SU-DHL-6 (cell line): Measurements from ENCODE around the gene DPPA3.

Experiments
- EZH2phosphoT487 ChIP-seq: fragments of 200-600 bp; sonication (generic), shearing (Covaris generic); conservative IDR thresholded peaks from 2 replicates; pipeline ENCODE4 v1.6.1; 2018; ENCODE audit warnings: mild to moderate bottlenecking, antibody characterized with exemption, low read length, moderate library complexity, mixed read lengths
- TF ChIP-seq, protein P1 (sequence below): fragments of 200-600 bp; sonication (generic); IDR thresholded peaks from one replicate; pipeline ENCODE4 v1.5.1; 2017; ENCODE audit warnings: antibody characterized with exemption, mild to moderate bottlenecking, low read length, moderate library complexity; ENCODE audit not compliant: insufficient read depth, poor library complexity, severe bottlenecking

DNA sequence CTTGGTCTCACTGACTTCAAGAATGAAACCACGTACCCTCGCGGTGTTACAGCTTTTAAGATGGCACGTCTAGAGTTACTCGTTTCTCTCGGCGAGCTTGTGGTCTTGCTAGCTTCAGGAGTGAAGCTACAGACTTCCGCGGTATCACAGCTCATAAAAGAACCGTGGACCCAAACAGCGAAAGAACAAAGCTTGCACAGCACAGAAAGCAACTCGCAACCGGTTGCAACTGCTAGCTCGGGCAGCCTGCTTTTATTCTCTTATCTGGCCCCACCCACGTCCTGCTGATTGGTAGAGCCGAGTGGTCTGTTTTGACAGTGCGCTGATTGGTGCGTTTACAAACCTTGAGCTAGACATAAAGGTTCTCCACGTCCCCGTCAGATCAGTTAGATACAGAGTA is 40.2 kb downstream of the DPPA3 start:
- TF ChIP-seq, protein P1, sequence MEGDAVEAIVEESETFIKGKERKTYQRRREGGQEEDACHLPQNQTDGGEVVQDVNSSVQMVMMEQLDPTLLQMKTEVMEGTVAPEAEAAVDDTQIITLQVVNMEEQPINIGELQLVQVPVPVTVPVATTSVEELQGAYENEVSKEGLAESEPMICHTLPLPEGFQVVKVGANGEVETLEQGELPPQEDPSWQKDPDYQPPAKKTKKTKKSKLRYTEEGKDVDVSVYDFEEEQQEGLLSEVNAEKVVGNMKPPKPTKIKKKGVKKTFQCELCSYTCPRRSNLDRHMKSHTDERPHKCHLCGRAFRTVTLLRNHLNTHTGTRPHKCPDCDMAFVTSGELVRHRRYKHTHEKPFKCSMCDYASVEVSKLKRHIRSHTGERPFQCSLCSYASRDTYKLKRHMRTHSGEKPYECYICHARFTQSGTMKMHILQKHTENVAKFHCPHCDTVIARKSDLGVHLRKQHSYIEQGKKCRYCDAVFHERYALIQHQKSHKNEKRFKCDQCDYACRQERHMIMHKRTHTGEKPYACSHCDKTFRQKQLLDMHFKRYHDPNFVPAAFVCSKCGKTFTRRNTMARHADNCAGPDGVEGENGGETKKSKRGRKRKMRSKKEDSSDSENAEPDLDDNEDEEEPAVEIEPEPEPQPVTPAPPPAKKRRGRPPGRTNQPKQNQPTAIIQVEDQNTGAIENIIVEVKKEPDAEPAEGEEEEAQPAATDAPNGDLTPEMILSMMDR = no peak
- TF ChIP-seq EZH2phosphoT487 = no peak
